ENCODE data around the gene SERINC3. TPM values are rescaled to one million over a fixed set of nuclear protein-coding genes. Genes with fewer than 3 reads are reported as not detected.

Gene SERINC3
- total and polyA plus RNA-seq, 2 of the 13 experiments (the other 11 are each of a cell fraction or from before 2014, with no cell fraction given), result 82.0 to 226 TPM

DNA sequence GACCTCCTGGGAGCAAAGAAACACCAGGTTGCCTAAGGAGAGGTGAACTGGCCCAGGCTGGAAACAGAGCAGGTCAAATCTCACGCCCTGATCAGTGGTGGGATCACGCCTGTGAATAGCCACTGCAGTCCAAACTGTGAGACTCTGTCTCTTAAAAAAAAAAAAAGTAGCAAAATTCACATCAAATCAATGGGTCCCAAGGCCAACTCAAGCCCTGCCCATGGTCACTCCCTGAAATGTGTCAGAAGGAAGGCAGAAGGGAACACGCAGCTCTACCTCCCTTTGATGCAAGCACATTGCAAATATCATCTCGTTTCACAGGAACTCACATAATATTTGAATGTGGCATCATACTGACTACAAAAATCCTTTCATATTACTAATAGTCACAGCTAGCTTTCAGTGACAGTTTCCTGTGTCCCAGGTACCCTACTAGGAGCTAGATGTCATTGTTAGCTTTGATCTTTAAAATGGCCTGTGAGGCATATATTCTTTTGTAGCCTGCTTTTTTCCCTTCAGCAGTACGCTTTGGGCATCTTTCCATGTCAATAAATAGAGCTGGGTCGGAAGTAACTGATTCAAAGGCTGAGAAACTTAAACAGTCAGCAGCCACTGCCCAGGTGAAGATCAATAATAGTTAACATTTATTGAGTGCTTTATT is 60.6 kb downstream of the SERINC3 start (continued):
- TF ChIP-seq ERF (CRISPR knock-in tag; IDR thresholded peaks at IDR 0.05), result peak; percentile 5; the same call in 1 of the 2 replicates
- TF ChIP-seq ZNF607 (CRISPR knock-in tag; IDR thresholded peaks at IDR 0.05; ENCODE audit: borderline replicate concordance), result peak; percentile 26; the same call in 1 of the 2 replicates
- no peak for TF ChIP-seq MAX (IDR thresholded peaks at IDR 0.05)
- TF ChIP-seq RFXANK (CRISPR knock-in tag; IDR thresholded peaks at IDR 0.05), result no peak
- no peak for TF ChIP-seq ZNF672 (CRISPR knock-in tag; IDR thresholded peaks at IDR 0.05)
- no peak for TF ChIP-seq ZNF331 (CRISPR knock-in tag; IDR thresholded peaks at IDR 0.05)
- TF ChIP-seq ESRRA (CRISPR knock-in tag; IDR thresholded peaks at IDR 0.05; ENCODE audit: low read depth), result no peak
- no peak for TF ChIP-seq FIP1L1 (IDR thresholded peaks at IDR 0.05; ENCODE audit: borderline replicate concordance, insufficient read depth, low read depth, low read length)
- TF ChIP-seq RERE (CRISPR knock-in tag; IDR thresholded peaks at IDR 0.05; ENCODE audit: low read depth), result no peak
- TF ChIP-seq, protein P1, sequence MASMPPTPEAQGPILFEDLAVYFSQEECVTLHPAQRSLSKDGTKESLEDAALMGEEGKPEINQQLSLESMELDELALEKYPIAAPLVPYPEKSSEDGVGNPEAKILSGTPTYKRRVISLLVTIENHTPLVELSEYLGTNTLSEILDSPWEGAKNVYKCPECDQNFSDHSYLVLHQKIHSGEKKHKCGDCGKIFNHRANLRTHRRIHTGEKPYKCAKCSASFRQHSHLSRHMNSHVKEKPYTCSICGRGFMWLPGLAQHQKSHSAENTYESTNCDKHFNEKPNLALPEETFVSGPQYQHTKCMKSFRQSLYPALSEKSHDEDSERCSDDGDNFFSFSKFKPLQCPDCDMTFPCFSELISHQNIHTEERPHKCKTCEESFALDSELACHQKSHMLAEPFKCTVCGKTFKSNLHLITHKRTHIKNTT (CRISPR knock-in tag; IDR thresholded peaks at IDR 0.05), result no peak
- TF ChIP-seq, protein P2, sequence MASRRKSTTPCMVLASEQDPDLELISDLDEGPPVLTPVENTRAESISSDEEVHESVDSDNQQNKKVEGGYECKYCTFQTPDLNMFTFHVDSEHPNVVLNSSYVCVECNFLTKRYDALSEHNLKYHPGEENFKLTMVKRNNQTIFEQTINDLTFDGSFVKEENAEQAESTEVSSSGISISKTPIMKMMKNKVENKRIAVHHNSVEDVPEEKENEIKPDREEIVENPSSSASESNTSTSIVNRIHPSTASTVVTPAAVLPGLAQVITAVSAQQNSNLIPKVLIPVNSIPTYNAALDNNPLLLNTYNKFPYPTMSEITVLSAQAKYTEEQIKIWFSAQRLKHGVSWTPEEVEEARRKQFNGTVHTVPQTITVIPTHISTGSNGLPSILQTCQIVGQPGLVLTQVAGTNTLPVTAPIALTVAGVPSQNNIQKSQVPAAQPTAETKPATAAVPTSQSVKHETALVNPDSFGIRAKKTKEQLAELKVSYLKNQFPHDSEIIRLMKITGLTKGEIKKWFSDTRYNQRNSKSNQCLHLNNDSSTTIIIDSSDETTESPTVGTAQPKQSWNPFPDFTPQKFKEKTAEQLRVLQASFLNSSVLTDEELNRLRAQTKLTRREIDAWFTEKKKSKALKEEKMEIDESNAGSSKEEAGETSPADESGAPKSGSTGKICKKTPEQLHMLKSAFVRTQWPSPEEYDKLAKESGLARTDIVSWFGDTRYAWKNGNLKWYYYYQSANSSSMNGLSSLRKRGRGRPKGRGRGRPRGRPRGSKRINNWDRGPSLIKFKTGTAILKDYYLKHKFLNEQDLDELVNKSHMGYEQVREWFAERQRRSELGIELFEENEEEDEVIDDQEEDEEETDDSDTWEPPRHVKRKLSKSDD (CRISPR knock-in tag; IDR thresholded peaks at IDR 0.05; ENCODE audit: low read depth), result no peak
- TF ChIP-seq RXRA (CRISPR knock-in tag; IDR thresholded peaks at IDR 0.05), result no peak
- no peak for TF ChIP-seq KLF15 (CRISPR knock-in tag; IDR thresholded peaks at IDR 0.05; ENCODE audit: borderline replicate concordance)
- TF ChIP-seq, protein P3, sequence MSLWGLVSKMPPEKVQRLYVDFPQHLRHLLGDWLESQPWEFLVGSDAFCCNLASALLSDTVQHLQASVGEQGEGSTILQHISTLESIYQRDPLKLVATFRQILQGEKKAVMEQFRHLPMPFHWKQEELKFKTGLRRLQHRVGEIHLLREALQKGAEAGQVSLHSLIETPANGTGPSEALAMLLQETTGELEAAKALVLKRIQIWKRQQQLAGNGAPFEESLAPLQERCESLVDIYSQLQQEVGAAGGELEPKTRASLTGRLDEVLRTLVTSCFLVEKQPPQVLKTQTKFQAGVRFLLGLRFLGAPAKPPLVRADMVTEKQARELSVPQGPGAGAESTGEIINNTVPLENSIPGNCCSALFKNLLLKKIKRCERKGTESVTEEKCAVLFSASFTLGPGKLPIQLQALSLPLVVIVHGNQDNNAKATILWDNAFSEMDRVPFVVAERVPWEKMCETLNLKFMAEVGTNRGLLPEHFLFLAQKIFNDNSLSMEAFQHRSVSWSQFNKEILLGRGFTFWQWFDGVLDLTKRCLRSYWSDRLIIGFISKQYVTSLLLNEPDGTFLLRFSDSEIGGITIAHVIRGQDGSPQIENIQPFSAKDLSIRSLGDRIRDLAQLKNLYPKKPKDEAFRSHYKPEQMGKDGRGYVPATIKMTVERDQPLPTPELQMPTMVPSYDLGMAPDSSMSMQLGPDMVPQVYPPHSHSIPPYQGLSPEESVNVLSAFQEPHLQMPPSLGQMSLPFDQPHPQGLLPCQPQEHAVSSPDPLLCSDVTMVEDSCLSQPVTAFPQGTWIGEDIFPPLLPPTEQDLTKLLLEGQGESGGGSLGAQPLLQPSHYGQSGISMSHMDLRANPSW (CRISPR knock-in tag; IDR thresholded peaks at IDR 0.05; ENCODE audit: borderline replicate concordance), result no peak
- TF ChIP-seq ZBTB38 (CRISPR knock-in tag; IDR thresholded peaks at IDR 0.05), result no peak
